SK-N-SH treated with all-trans-retinoic acid at 6 μM for 48 hours (cell line): Measurements from ENCODE around the gene PTPRG.

Source experiments
- ARNTL ChIP-seq: fragments of 450-650 bp; formaldehyde crosslinking; IDR thresholded peaks from 2 replicates; pipeline ENCODE4 v1.5.0; 2020; ENCODE audit warnings: low read depth, mild to moderate bottlenecking, moderate library complexity, borderline replicate concordance
- BACH2 ChIP-seq: fragments of 250-450 bp; sonication (Bioruptor Pico); IDR thresholded peaks from 2 replicates; pipeline ENCODE4 v1.9.0; 2021; ENCODE audit warnings: mild to moderate bottlenecking, borderline replicate concordance
- CSDC2 ChIP-seq: fragments of 250-450 bp; sonication (Bioruptor Pico); IDR thresholded peaks from 2 replicates; pipeline ENCODE4 v1.5.0; 2020; ENCODE audit warnings: mild to moderate bottlenecking, moderate library complexity
- ZFP30 ChIP-seq: fragments of 450-650 bp; formaldehyde crosslinking; IDR thresholded peaks from 2 replicates; pipeline ENCODE4 v1.5.0; 2022; ENCODE audit warnings: mild to moderate bottlenecking, moderate library complexity
- TF ChIP-seq, protein P1 (sequence below): fragments of 250-450 bp; sonication (Bioruptor Pico); IDR thresholded peaks from 2 replicates; pipeline ENCODE4 v1.8.0; 2020; ENCODE audit warnings: mild to moderate bottlenecking, moderate library complexity, borderline replicate concordance

DNA sequence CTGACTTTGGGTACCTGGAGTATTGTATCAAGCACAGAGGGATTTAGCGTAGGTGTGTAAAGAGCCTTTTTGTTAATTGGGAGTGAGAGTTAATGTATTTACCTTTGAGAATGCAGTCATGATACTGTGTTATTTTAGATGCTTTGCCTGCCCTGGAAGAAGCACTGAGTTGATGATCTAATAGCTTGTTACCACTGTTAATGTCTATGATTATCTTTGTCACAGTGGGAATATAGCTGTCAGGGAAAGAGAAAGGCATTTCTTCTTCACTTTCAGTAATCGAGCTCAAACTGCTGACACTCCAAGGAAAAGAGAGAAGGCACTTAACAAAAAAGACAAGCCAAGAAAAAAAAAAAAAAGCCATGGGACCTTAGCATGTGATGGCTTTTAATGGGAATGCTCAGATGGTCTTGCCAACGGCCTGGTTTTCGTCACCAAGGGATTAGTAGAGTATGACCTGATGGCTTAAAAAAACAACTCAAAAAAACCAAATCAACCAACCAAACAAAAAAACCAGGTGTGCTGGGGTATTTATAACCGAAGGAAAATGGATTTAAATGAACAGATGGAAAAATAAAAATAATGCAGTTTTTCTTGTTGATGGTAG, 387.4 kb downstream of the PTPRG start:
- TF ChIP-seq BACH2 (CRISPR knock-in tag) (no peak), ZFP30 (CRISPR knock-in tag) (no peak), ARNTL (CRISPR knock-in tag) (no peak), CSDC2 (CRISPR knock-in tag) (no peak)
- TF ChIP-seq, protein P1, sequence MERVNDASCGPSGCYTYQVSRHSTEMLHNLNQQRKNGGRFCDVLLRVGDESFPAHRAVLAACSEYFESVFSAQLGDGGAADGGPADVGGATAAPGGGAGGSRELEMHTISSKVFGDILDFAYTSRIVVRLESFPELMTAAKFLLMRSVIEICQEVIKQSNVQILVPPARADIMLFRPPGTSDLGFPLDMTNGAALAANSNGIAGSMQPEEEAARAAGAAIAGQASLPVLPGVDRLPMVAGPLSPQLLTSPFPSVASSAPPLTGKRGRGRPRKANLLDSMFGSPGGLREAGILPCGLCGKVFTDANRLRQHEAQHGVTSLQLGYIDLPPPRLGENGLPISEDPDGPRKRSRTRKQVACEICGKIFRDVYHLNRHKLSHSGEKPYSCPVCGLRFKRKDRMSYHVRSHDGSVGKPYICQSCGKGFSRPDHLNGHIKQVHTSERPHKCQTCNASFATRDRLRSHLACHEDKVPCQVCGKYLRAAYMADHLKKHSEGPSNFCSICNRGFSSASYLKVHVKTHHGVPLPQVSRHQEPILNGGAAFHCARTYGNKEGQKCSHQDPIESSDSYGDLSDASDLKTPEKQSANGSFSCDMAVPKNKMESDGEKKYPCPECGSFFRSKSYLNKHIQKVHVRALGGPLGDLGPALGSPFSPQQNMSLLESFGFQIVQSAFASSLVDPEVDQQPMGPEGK (CRISPR knock-in tag) = no peak
